AG04450 (cell line): ENCODE measurements around the gene PAPPA. TPM values are rescaled to one million over a fixed set of nuclear protein-coding genes. Genes with fewer than 3 reads are reported as not detected.

Experiments
- CTCF ChIA-PET: fragments of 300-600, 350-600 bp; formaldehyde crosslinking; extraction: SDS; loops from one replicate; lab custom pipeline; 2022; ENCODE audit warnings: antibody characterized with exemption, inconsistent platforms; lab: Charles Lee
- POLR2A ChIA-PET: fragments of 350-600 bp; formaldehyde crosslinking; extraction: SDS; loops from one replicate; lab custom pipeline; 2021; ENCODE audit warnings: antibody characterized with exemption, inconsistent platforms; lab: Yijun Ruan, JAX
- DNase-seq: peaks from one replicate; pipeline ENCODE4 v3.0.0-alpha.2; 2011; ENCODE audit warnings: low read depth, low spot score
- H3K27ac ChIP-seq: one replicate; pipeline ENCODE4 v1.5.1; 2012; ENCODE audit warnings: low read depth, low read length, control low read depth
- H3K27me3 ChIP-seq: one replicate; pipeline ENCODE4 v1.6.0; 2012; ENCODE audit warnings: low read length; ENCODE audit not compliant: control insufficient read depth, insufficient read depth
- H3K4me3 ChIP-seq: 2 replicates; pipeline ENCODE4 v1.5.1; 2011; ENCODE audit warnings: mild to moderate bottlenecking, low read depth, low read length, control low read depth
- H3K9me3 ChIP-seq: 2 replicates; pipeline ENCODE4 v1.5.1; 2012; ENCODE audit warnings: low read length; ENCODE audit not compliant: control insufficient read depth, insufficient read depth
- CTCF ChIP-seq: IDR thresholded peaks from 2 replicates; pipeline ENCODE4 v1.5.1; 2011; ENCODE audit warnings: low read depth, low read length, control low read depth, inconsistent platforms
- polyA plus RNA-seq: library from polyadenylated mRNA; depleted of rRNA; stranded (reverse); fragments of >200 nt; gene quantifications from 2 replicates; pipeline ENCODE4 v1.2.3, GENCODE V29; 2011

Gene PAPPA
- polyA plus RNA-seq, 1 experiment, result 65.0 TPM

- Histone ChIP-seq H3K27me3 (no peaks in the 10 kb centered on the region), H3K9me3 (no peaks in the 10 kb centered on the region), H3K27ac (no peak overlapping the region), H3K4me3 (no peak overlapping the region)
- ChIA-PET CTCF (no interaction called here), POLR2A (no interaction called here)
- TF ChIP-seq CTCF, result no peak
- DNase-seq, result no peak
Observed at GRCh38 chr9:116308076-116308475, 154.5 kb downstream of the PAPPA start.

- ChIA-PET POLR2A (no interaction called here), CTCF (no interaction called here)
- no peak overlapping the region for H3K27ac ChIP-seq
- H3K27me3 ChIP-seq, result no peaks in the 10 kb centered on the region
- no peak for TF ChIP-seq CTCF
- no peaks in the 10 kb centered on the region for H3K9me3 ChIP-seq
- no peak for DNase-seq
- H3K4me3 ChIP-seq, result no peak overlapping the region
Observed at GRCh38 chr9:116309900-116310611, 156.5 kb downstream of the PAPPA start.

GRCh38 chr9:116312221-116312620 lies 158.6 kb downstream of the PAPPA start:
- H3K9me3 ChIP-seq, result no peaks in the 10 kb centered on the region
- ChIA-PET CTCF (no interaction called here), POLR2A (interaction anchor here (0.7 kb wide), 1 partner anchor 34 kb away, joined by 8 read pairs; no protein-coding TSS in a partner anchor)
- no peak overlapping the region for H3K27ac ChIP-seq
- no peaks in the 10 kb centered on the region for H3K27me3 ChIP-seq
- TF ChIP-seq CTCF, result no peak
- H3K4me3 ChIP-seq, result no peak overlapping the region
- no peak for DNase-seq

GRCh38 chr9:116313638-116314037 lies 160.0 kb downstream of the PAPPA start:
- H3K4me3 ChIP-seq, result no peak overlapping the region
- POLR2A ChIA-PET, result interaction anchor here (0.7 kb wide), 1 partner anchor 14 kb away, joined by 3 read pairs; no protein-coding TSS in a partner anchor
- H3K27me3 ChIP-seq, result no peaks in the 10 kb centered on the region
- peak; percentile 30; the same call in 1 of the 2 replicates for TF ChIP-seq CTCF
- DNase-seq, result no peak
- CTCF ChIA-PET, result interaction anchor here (0.6 kb wide), 1 partner anchor 258 kb away, joined by 4 read pairs; no protein-coding TSS in a partner anchor
- no peaks in the 10 kb centered on the region for H3K9me3 ChIP-seq
- H3K27ac ChIP-seq, result no peak overlapping the region

- no peak overlapping the region for H3K4me3 ChIP-seq
- H3K27ac ChIP-seq, result no peak overlapping the region
- no peak for TF ChIP-seq CTCF
- POLR2A ChIA-PET, result no interaction called here
- H3K9me3 ChIP-seq, result no peaks in the 10 kb centered on the region
- no peaks in the 10 kb centered on the region for H3K27me3 ChIP-seq
- CTCF ChIA-PET, result no interaction called here
- no peak for DNase-seq
Observed at GRCh38 chr9:116316246-116316645, 162.7 kb downstream of the PAPPA start.
